ENCODE results near the gene USP17L26.
"Not testable (repeated sequence)": the region's sequence is repeated elsewhere in the genome, so short reads cannot be mapped to it uniquely, and the experiment has no call there.

USP17L26 gene

GRCh38 chr4:9334358-9334757, at the start of gene USP17L26:
USP17L26 (plus strand) TSS chr4:9334658; CDS start chr4:9334658, 0 bp downstream.
- DNase-seq = not testable (repeated sequence)

GRCh38 chr4:9324191-9324590, 10.3 kb upstream of the USP17L26 start:
- not testable (repeated sequence) for DNase-seq

- not testable (repeated sequence) for DNase-seq
These were observed 9.6 kb upstream of the USP17L26 start, which contains the start of gene USP17L24 for GRCh38 chr4:9324865-9325264. USP17L24 (plus strand) TSS chr4:9325165; CDS start chr4:9325165, 0 bp downstream.

- not testable (repeated sequence) for DNase-seq
These were observed 4.8 kb upstream of the USP17L26 start, which contains the start of gene USP17L25 for GRCh38 chr4:9329611-9330010. USP17L25 (plus strand) TSS chr4:9329911; CDS start chr4:9329911, 0 bp downstream.

- not testable (repeated sequence) for DNase-seq
These were observed 4.6 kb downstream of the USP17L26 start, which contains the start of gene USP17L5 for GRCh38 chr4:9339103-9339502. USP17L5 (plus strand) TSS chr4:9339403; CDS start chr4:9339403, 0 bp downstream.

- not testable (repeated sequence) for DNase-seq
These were observed 9.4 kb downstream of the USP17L26 start, which contains the start of gene USP17L27 for GRCh38 chr4:9343848-9344247. USP17L27 (plus strand) TSS chr4:9344148; CDS start chr4:9344148, 0 bp downstream.

GRCh38 chr4:9348593-9348992, 14.1 kb downstream of the USP17L26 start, which contains the start of gene USP17L28:
USP17L28 (plus strand) TSS chr4:9348893; CDS start chr4:9348893, 0 bp downstream.
- DNase-seq = not testable (repeated sequence)

- not testable (repeated sequence) for DNase-seq
These were observed 16.4 kb downstream of the USP17L26 start for GRCh38 chr4:9350866-9351265.

- not testable (repeated sequence) for DNase-seq
These were observed 18.9 kb downstream of the USP17L26 start, which contains the start of gene USP17L29 for GRCh38 chr4:9353338-9353737. USP17L29 (plus strand) TSS chr4:9353638; CDS start chr4:9353638, 0 bp downstream.

- not testable (repeated sequence) for DNase-seq
These were observed 28.4 kb downstream of the USP17L26 start, which contains the start of gene USP17L30 for GRCh38 chr4:9362829-9363228. USP17L30 (plus strand) TSS chr4:9363129; CDS start chr4:9363129, 0 bp downstream.

- DNase-seq = not testable (repeated sequence)
These were observed 45.4 kb downstream of the USP17L26 start for GRCh38 chr4:9379881-9380280.

GRCh38 chr4:9381012-9381534, 46.6 kb downstream of the USP17L26 start:
- not testable (repeated sequence) for DNase-seq

GRCh38 chr4:9384126-9384525, 49.7 kb downstream of the USP17L26 start:
- no peak for DNase-seq

All from midbrain (tissue), 1 donor.